Measurements from ENCODE around the gene ATL3.
A peak's percentile ranks its signal among the peaks of the same experiment; 100 is the strongest.

The ATL3 gene

GRCh38 chr11:63613517-63614135 lies 57.5 kb downstream of the ATL3 start:
- peak overlapping the region; percentile 89 for H3K27ac ChIP-seq
- TF ChIP-seq CTCF (conservative IDR thresholded peaks at IDR 0.05), result no peak; the same call in 1 of the 2 replicates

- no peak for TF ChIP-seq CTCF (conservative IDR thresholded peaks at IDR 0.05)
- peak overlapping the region; percentile 89; the same call in 1 of the 2 replicates for H3K27ac ChIP-seq
These were observed 59.0 kb downstream of the ATL3 start for GRCh38 chr11:63612181-63612580.

- peak overlapping the region; percentile 89 for H3K27ac ChIP-seq
- TF ChIP-seq CTCF (conservative IDR thresholded peaks at IDR 0.05), result 0 out of 2 replicates have a peak, but pooled peaks have one; percentile 15
These were observed 59.8 kb downstream of the ATL3 start for GRCh38 chr11:63611395-63611747.

GRCh38 chr11:63610604-63611394 lies 60.4 kb downstream of the ATL3 start:
- peak; percentile 61 for TF ChIP-seq CTCF (conservative IDR thresholded peaks at IDR 0.05)
- peak overlapping the region; percentile 89 for H3K27ac ChIP-seq

GRCh38 chr11:63609971-63610580 lies 61.1 kb downstream of the ATL3 start:
- peak overlapping the region; percentile 89; the same call in 1 of the 2 replicates for H3K27ac ChIP-seq
- no peak for TF ChIP-seq CTCF (conservative IDR thresholded peaks at IDR 0.05)

GRCh38 chr11:63609536-63609935 lies 61.6 kb downstream of the ATL3 start:
- H3K27ac ChIP-seq, result peak overlapping the region; percentile 89; the same call in 1 of the 2 replicates
- no peak for TF ChIP-seq CTCF (conservative IDR thresholded peaks at IDR 0.05)
